ENCODE measurements around the gene MRM2.

Gene MRM2

GRCh38 chr7:2254429-2255144, 12.6 kb upstream of the MRM2 start:
- TF ChIP-seq POLR2AphosphoS5 (IDR thresholded peaks at IDR 0.05; ENCODE audit: low read depth, low read length) = no peak
- no peak for TF ChIP-seq TAF1 (IDR thresholded peaks at IDR 0.05; ENCODE audit: borderline replicate concordance, insufficient read depth, low read length)
- TF ChIP-seq FOXP2 (optimal IDR thresholded peaks at IDR 0.05; ENCODE audit: borderline replicate concordance, extremely low read depth, extremely low read length, insufficient read depth) = no peak
- no peak for TF ChIP-seq REST (IDR thresholded peaks at IDR 0.05; ENCODE audit: insufficient read depth in 1 of 2, low read depth in 2 of 2, low read length in 2 of 2)
- TF ChIP-seq SIN3A (IDR thresholded peaks at IDR 0.05; ENCODE audit: borderline replicate concordance, insufficient read depth, low read length) = no peak

GRCh38 chr7:2253525-2254244, 11.7 kb upstream of the MRM2 start:
- TF ChIP-seq TAF1 (IDR thresholded peaks at IDR 0.05; ENCODE audit: borderline replicate concordance, insufficient read depth, low read length) (no peak), POLR2AphosphoS5 (IDR thresholded peaks at IDR 0.05; ENCODE audit: low read depth, low read length) (no peak), SIN3A (IDR thresholded peaks at IDR 0.05; ENCODE audit: borderline replicate concordance, insufficient read depth, low read length) (no peak), FOXP2 (optimal IDR thresholded peaks at IDR 0.05; ENCODE audit: borderline replicate concordance, extremely low read depth, extremely low read length, insufficient read depth) (no peak), REST (IDR thresholded peaks at IDR 0.05; ENCODE audit: insufficient read depth in 1 of 2, low read depth in 2 of 2, low read length in 2 of 2) (no peak)

GRCh38 chr7:2253021-2253420, 11.0 kb upstream of the MRM2 start:
- TF ChIP-seq SIN3A (IDR thresholded peaks at IDR 0.05; ENCODE audit: borderline replicate concordance, insufficient read depth, low read length) = no peak
- TF ChIP-seq TAF1 (IDR thresholded peaks at IDR 0.05; ENCODE audit: borderline replicate concordance, insufficient read depth, low read length) = no peak
- no peak for TF ChIP-seq REST (IDR thresholded peaks at IDR 0.05; ENCODE audit: insufficient read depth in 1 of 2, low read depth in 2 of 2, low read length in 2 of 2)
- TF ChIP-seq POLR2AphosphoS5 (IDR thresholded peaks at IDR 0.05; ENCODE audit: low read depth, low read length) = no peak
- no peak for TF ChIP-seq FOXP2 (optimal IDR thresholded peaks at IDR 0.05; ENCODE audit: borderline replicate concordance, extremely low read depth, extremely low read length, insufficient read depth)

GRCh38 chr7:2251841-2252771, 10.1 kb upstream of the MRM2 start:
- TF ChIP-seq POLR2AphosphoS5 (IDR thresholded peaks at IDR 0.05; ENCODE audit: low read depth, low read length) = no peak
- TF ChIP-seq SIN3A (IDR thresholded peaks at IDR 0.05; ENCODE audit: borderline replicate concordance, insufficient read depth, low read length) = no peak
- TF ChIP-seq FOXP2 (optimal IDR thresholded peaks at IDR 0.05; ENCODE audit: borderline replicate concordance, extremely low read depth, extremely low read length, insufficient read depth) = no peak
- no peak for TF ChIP-seq TAF1 (IDR thresholded peaks at IDR 0.05; ENCODE audit: borderline replicate concordance, insufficient read depth, low read length)
- no peak for TF ChIP-seq REST (IDR thresholded peaks at IDR 0.05; ENCODE audit: insufficient read depth in 1 of 2, low read depth in 2 of 2, low read length in 2 of 2)

Data from PFSK-1 (cell line).